ENCODE data around the gene KAT2B.

Gene KAT2B

DNA sequence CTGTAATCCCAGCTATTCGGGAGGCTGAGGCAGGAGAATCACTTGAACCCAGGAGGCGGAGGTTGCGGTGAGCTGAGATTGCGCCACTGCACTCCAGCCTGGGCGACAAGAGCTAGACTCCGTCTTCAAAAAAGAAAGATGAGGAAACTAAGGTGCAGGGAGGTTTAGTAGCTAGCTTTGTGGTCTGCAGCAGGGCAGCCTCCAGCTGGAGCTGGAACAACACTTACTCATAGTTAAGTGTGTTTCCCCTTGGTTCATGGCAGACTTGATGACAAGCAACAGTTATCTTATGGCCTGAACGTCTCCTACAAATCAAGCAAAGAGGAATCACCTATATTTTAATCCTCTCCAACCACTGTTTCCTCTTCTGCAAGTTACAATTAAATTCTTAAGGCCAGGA, 12.6 kb downstream of the KAT2B start:
- peak overlapping the region; percentile 16 for H3K4me3 Mint-ChIP-seq
- DNase-seq (ENCODE audit: low spot score in 2 of 2) (no peak), ATAC-seq (no peak)
- peaks cover 55% of the 10 kb centered on the region for H3K4me1 Mint-ChIP-seq
- H3K27ac Mint-ChIP-seq: peak overlapping the region; percentile 86
- peaks cover 22% of the 10 kb centered on the region for H3K36me3 Mint-ChIP-seq
- H3K9me3 Mint-ChIP-seq: no peaks in the 10 kb centered on the region

DNA sequence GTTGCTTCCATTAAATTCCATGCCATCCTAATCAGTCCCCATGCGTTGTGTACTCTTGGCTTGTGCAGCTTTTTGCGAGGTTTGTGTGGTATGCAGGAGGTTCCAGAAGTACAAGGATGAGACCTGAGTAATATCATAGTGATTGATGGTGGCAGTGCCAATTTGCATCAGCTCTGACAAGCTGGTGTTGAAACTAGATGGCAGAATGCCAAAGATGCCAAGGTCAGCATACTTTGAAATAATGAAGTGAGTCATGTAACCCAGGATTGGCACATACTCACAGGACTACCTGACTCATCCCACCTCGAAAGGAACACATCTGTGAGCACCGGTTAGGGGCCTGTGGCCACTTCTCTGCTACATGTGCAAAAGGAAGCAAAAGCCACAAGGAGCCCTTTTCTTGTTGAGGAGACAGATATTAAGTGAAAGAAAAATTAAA, 14.3 kb downstream of the KAT2B start:
- H3K4me3 Mint-ChIP-seq: no peak overlapping the region
- peaks cover 12% of the 10 kb centered on the region for H3K36me3 Mint-ChIP-seq
- H3K27ac Mint-ChIP-seq: no peak overlapping the region
- DNase-seq (ENCODE audit: low spot score in 2 of 2): peak; percentile 58 to 87
- peaks cover 45% of the 10 kb centered on the region for H3K4me1 Mint-ChIP-seq
- peak; percentile 92 for ATAC-seq
- no peaks in the 10 kb centered on the region for H3K9me3 Mint-ChIP-seq

DNA sequence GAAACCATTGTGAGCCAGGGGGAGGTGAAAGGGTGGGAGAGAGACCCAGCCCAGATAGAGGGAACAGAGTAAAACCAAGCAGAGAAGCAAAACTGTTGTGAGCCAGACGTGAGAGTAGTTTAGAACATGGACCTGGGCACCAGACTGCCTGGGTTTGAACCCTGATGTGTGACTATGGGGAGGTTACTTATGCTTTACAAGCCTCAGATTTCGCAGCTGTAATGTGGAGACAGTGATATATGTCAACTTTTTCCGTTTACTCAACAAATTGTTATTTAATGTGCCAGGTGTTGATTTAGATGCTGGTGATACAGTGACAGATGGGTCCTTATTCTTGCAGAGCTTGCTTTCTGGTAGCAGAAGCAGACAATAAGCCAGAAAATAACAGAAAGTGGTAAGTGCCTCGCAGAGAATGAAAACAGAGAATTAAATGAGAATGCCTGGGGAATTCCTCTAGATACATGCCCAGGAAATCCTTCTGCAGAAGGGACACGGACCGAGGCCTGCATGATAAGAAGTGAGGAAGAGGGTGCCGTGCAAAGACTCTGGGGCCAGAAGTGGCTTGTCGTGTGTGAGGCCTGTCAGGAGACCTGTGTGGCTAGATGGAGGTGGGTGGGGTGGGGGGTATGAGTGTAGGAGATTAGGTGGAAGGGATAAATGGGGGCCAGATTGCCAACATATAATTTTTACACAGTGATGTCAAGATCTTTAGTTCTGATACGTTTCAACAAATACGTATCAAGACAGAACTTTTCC, 15.0 kb downstream of the KAT2B start:
- Mint-ChIP-seq H3K9me3 (no peaks in the 10 kb centered on the region), H3K36me3 (peaks cover 12% of the 10 kb centered on the region)
- peak; percentile 8 for ATAC-seq

DNA sequence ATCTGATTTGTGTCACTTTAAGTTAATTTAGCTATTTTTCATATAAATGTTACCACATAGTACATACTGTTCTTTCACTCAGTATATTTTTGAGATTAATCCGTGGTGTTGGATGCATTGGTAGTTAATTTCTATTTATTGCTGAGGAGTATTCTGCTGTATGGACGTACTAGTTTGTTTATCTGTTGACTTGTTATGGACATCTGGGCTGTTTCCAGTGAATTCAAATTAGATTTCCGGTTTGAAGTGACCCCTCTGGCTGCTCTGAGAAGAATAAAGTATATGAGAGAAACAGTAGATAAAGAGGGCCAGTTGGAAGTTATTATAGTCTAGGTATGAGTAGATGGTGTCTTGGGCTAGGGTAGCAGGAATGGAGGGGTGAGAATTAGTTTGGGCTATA, 15.6 kb downstream of the KAT2B start:
- H3K9me3 Mint-ChIP-seq: no peaks in the 10 kb centered on the region
- DNase-seq (ENCODE audit: low spot score in 2 of 2): no peak

More for the DNA sequence above, 15.0 kb downstream of the KAT2B start:
- Mint-ChIP-seq H3K4me3 (no peak overlapping the region), H3K4me1 (peaks cover 45% of the 10 kb centered on the region), H3K27ac (no peak overlapping the region)
- DNase-seq (ENCODE audit: low spot score in 2 of 2): peak in 1 of 2 donors; percentile 63

DNA sequence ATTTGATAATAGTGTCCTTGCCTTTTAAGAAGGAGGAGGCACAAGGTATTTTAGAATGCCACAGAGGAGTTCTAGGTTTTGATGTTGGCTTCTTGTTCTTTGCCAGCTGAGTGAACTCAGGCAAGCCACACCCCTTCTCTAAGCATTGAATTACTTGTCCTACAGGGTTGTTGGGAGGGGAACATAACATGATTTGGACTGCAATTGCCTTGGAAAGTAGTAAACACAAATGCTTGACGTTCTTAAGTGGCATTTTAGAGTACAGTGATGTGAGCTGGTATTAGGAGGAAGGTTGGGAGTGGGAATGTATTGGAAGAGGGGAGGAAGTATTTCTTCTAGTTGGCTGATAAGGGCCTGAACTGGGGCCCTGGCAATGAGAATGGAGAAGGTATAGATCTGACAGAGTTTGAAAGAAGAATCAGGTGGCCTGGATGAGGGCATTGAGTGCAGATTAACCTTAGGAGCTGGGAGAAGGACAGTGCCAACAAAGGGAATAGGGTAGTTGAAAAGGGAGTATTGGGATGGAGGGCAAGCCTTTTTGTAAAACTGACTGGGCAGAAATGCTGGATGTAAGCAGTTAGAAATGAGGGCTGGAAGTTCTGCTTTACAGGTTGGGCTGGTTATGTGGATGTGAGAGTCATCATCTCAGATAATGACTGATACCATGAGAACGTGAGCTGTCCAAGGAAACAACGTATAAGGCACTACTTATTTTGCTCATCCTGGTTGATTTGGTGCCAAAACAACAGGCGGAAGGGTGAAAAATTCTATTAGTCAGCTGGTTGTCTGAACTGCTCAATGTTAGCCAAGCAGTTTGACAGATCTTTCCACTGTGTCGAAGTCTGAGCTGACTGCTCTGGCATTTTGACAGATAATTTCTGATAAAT, 16.7 kb downstream of the KAT2B start:
- Mint-ChIP-seq H3K27ac (no peak overlapping the region), H3K4me1 (peaks cover 38% of the 10 kb centered on the region), H3K9me3 (no peaks in the 10 kb centered on the region), H3K4me3 (no peak overlapping the region), H3K36me3 (no peaks in the 10 kb centered on the region)
- DNase-seq (ENCODE audit: low spot score in 2 of 2): peak; percentile 18 to 72
- ATAC-seq: peak; percentile 76

More for the DNA sequence above, 15.6 kb downstream of the KAT2B start:
- no peak overlapping the region for H3K4me3 Mint-ChIP-seq
- H3K36me3 Mint-ChIP-seq: peaks cover 7% of the 10 kb centered on the region
- no peak for ATAC-seq
- no peak overlapping the region for H3K27ac Mint-ChIP-seq
- H3K4me1 Mint-ChIP-seq: peaks cover 42% of the 10 kb centered on the region

DNA sequence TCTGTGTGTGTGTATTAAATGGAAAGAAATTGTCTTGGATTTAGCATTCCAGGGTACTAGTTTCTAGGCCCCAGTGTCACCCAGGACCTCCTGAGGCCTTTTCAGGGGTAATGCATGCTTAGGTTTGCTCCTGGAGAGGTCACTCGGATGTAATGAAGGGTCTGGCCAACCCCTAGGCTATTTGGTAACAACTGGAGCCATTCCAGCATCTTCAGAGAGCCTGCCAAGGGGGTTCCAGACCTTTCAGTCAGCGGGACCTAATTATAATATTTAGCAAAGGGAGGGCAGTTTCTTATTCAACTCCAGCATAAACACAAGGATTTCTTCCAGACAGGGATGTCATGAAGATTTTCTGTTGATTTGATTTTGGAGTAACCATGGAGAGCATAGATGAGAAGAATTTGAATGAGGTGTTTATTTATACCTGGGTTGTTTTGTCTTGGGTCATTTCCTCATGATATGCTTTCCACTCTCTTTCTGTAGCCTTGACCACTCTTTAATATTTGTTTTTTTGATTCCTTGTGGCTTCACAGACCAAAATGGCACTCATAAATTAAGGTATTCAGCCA, 17.4 kb downstream of the KAT2B start:
- H3K4me3 Mint-ChIP-seq: no peak overlapping the region
- no peak overlapping the region for H3K27ac Mint-ChIP-seq
- H3K9me3 Mint-ChIP-seq: no peaks in the 10 kb centered on the region
- ATAC-seq (no peak), DNase-seq (ENCODE audit: low spot score in 2 of 2) (no peak)
- H3K36me3 Mint-ChIP-seq: peaks cover 3% of the 10 kb centered on the region
- peaks cover 34% of the 10 kb centered on the region for H3K4me1 Mint-ChIP-seq

DNA sequence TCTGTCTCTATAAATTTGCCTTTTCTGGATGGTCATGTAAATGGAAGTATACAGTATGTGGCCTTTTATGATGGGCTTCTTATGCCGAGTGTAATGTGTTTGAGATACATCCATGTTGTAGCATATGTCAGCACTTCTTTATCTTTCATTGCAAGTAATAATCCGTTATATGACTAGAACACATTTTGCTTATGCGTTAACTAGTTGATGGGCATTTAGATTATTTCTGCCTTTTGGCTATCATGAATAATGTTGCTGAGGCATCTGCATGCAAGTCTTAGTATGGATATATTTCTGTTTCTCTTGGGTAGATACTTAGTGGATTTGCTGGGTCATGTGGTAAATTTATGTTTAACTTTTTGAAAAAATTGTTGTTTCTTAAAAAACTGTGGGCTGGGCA, 19.7 kb downstream of the KAT2B start:
- no peak for DNase-seq (ENCODE audit: low spot score in 2 of 2)
- Mint-ChIP-seq H3K27ac (peak overlapping the region; percentile 56), H3K9me3 (no peaks in the 10 kb centered on the region), H3K4me1 (peaks cover 48% of the 10 kb centered on the region), H3K36me3 (peaks cover 16% of the 10 kb centered on the region), H3K4me3 (no peak overlapping the region)
- no peak for ATAC-seq

DNA sequence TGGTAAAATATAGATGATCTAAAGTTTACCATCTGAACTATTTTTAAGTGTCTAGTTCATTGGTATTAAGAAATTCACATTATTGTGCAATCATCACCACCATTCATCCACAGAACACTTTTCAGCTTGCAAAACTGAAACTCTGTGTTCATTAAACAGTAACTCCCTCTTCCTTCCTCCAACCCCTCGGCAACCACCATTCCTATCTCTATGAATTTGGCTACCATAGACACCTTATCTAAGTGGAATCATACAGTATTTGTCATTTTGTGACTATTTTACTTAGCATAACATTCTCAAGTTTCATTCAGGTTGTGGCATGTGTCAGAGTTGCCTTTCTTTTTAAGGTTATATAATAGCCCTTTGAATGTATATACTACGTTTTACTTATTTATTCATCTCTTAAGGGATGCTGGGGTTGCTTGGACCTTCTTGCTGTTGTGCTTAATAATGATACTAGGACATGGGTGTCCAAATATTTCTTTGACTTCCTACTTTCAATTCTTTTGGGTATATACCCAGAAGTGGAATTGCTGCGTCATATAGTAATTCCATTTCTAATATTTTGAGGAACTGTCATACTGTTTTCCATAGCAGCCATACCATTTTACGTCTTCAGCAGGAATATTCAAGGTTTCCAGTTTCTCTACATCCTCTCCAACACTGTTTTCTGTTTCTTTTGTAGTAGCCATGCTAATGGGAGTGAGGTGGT, 20.9 kb downstream of the KAT2B start:
- no peaks in the 10 kb centered on the region for H3K9me3 Mint-ChIP-seq
- H3K27ac Mint-ChIP-seq: peak overlapping the region; percentile 73
- H3K36me3 Mint-ChIP-seq: peaks cover 19% of the 10 kb centered on the region
- no peak for DNase-seq (ENCODE audit: low spot score in 2 of 2)
- H3K4me1 Mint-ChIP-seq: peaks cover 58% of the 10 kb centered on the region
- peak overlapping the region; percentile 25 for H3K4me3 Mint-ChIP-seq
- ATAC-seq: peak; percentile 76

DNA sequence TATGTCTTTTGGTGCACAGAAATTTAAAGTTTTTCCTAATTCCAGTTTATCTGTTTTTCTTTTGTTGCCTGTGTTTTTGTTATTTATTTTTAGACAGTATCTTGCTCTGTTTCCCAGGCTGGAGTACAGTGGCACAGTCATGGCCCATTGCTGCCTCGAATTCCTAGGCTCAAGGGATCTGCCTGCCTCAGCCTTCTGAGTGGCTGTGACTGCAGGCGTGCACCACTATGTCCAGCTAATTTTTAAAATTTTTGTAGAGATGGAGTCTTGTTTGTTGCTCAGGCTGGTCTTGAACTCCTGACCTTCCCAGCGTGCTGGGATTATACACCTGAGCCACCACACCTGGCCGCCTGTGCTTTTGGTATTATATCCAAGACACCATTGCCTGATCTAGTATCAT, 22.8 kb downstream of the KAT2B start:
- Mint-ChIP-seq H3K9me3 (no peaks in the 10 kb centered on the region), H3K4me1 (peaks cover 71% of the 10 kb centered on the region), H3K4me3 (no peak overlapping the region), H3K27ac (peak overlapping the region; percentile 54), H3K36me3 (peaks cover 19% of the 10 kb centered on the region)
- ATAC-seq: no peak
- DNase-seq (ENCODE audit: low spot score in 2 of 2): no peak

DNA sequence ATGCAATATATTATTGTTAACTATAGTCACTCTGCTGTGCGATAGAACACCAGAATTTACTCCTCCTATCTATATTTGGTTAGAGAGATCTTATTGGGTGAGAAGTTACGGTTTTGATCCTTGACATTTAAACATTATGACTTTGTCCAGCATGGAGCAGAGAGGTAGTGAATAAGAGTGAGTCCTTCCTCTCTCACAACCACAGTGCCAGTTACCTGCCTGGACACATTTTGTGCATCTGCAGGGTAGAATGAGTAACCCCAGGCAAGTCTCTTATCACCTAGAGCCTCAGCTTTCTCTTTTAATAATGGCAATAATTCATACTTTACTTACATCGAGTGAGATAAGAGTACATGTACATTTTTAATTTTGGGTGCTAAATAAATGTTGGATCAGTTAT, 24.1 kb downstream of the KAT2B start:
- DNase-seq (ENCODE audit: low spot score in 2 of 2) (no peak), ATAC-seq (peak; percentile 36)
- no peaks in the 10 kb centered on the region for H3K9me3 Mint-ChIP-seq
- H3K36me3 Mint-ChIP-seq: peaks cover 25% of the 10 kb centered on the region
- H3K4me1 Mint-ChIP-seq: peaks cover 79% of the 10 kb centered on the region
- H3K4me3 Mint-ChIP-seq: no peak overlapping the region
- H3K27ac Mint-ChIP-seq: peak overlapping the region; percentile 67

DNA sequence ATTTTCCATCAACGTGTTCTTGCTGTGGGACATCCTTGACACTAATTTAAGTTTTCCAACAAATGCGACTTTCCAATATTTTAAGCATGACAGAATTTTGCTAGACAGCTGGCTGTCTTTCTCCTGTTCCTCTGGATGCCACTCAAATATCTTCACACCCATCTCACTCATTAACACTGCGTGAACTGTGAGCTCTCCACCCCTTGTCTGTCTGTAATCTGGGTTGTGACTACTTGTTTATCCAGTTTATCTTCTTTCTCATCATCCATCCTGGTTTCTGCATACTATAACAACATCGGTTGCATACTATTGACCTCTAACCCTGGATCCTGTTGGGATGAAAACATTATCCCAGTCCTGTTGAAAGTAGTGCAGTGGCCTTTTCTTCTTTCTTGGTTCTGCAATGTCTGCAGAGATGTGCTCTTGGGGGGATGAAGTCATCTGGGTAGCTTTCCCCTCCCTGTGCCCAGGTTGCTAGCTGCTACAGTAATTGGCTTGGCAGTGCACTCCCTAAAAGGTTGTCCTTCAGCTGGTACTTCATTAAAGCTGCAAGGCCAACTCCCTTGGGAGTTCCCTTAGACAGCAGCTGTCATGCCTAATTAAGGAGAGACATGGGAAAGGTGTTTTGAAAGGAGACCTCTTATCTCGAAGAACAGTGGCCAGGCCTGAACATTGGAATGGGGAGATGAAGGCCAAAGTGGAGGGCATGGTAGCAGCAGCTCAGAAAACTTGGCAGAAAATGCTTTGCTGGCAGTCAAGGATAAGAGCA, 24.7 kb downstream of the KAT2B start:
- ATAC-seq (no peak), DNase-seq (ENCODE audit: low spot score in 2 of 2) (no peak)
- no peak overlapping the region for H3K4me3 Mint-ChIP-seq
- peak overlapping the region; percentile 67 for H3K27ac Mint-ChIP-seq
- H3K9me3 Mint-ChIP-seq: no peaks in the 10 kb centered on the region
- peaks cover 27% of the 10 kb centered on the region for H3K36me3 Mint-ChIP-seq
- peaks cover 81% of the 10 kb centered on the region for H3K4me1 Mint-ChIP-seq

DNA sequence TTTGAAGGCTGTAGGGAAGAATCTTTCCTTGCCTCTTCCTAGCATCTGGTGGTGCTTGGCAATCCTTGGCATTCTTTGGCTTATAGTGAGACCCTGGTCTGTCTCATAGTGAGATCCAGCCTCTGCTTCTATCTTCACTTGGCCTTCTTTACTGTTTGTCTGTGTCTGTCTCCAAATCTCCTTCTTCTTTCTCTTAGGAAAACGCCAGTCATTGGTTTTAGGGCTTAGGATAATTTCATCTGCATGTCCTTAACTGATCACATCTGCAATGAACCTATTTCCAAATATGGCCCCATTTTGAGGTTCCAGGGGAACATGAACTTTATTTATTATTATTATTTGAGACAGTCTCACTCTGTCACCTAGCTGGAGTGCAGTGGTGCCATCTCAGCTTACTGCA, 25.8 kb downstream of the KAT2B start:
- H3K36me3 Mint-ChIP-seq: peaks cover 33% of the 10 kb centered on the region
- no peak overlapping the region for H3K27ac Mint-ChIP-seq
- ATAC-seq: no peak
- H3K4me1 Mint-ChIP-seq: peaks cover 78% of the 10 kb centered on the region
- H3K4me3 Mint-ChIP-seq: no peak overlapping the region
- no peaks in the 10 kb centered on the region for H3K9me3 Mint-ChIP-seq
- no peak for DNase-seq (ENCODE audit: low spot score in 2 of 2)

DNA sequence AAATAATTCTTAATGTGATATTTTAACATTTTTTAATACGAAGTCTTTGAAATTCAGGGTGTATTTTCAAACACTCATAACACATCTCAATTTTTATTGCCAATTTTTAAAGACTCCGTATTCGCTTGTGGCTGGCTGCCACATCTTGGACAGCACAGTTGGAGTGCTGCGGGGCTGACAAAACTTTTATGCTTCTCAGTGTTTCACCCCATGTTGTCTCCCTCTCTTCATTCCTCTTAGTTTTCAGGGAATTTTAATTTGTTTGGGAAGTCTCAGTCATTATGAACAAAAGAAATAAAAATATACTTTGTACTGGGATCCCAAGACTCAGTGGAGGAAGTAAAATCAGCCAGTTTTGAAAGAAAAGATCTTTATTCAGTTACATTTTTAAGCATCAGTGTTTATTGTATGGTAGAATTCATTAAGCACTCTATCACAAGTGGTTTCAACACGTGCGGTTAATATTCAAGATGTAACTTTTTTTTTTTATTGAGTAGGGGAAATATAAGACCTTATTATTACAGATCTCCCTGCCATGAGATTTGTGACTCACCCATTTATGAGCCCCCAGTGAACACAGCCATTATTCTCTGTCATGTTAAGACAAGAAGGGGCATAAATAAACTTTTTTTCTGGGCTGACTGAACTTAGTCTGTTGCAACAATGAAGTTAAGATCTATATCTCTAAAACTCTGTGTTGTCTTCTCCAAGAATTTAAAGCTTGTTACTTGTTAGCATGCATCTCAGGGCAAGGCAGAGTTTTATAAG, 26.8 kb downstream of the KAT2B start:
- DNase-seq (ENCODE audit: low spot score in 2 of 2): peak in 1 of 2 donors; percentile 3
- Mint-ChIP-seq H3K9me3 (no peaks in the 10 kb centered on the region), H3K4me1 (peaks cover 81% of the 10 kb centered on the region), H3K4me3 (no peak overlapping the region), H3K36me3 (peaks cover 43% of the 10 kb centered on the region), H3K27ac (peak overlapping the region; percentile 90)
- no peak for ATAC-seq

All from stimulated activated effector memory CD8-positive, alpha-beta T cell treated with anti-CD3 and anti-CD28 coated beads, Interleukin-12 subunit alpha, Interleukin-12 subunit beta, amount 100 ng/mL, for 72 hours (primary cell).